Measurements from ENCODE around the gene ZC3H7A.

The ZC3H7A gene

GRCh38 chr16:11768849-11769248 is 28.2 kb downstream of the ZC3H7A start:
- DNase-seq = no peak

- DNase-seq = no peak
Observed at GRCh38 chr16:11762431-11762830, 34.6 kb downstream of the ZC3H7A start.

- DNase-seq = no peak
Observed at GRCh38 chr16:11759997-11760396, 37.1 kb downstream of the ZC3H7A start.

GRCh38 chr16:11759163-11759834 is 37.8 kb downstream of the ZC3H7A start:
- no peak for DNase-seq

GRCh38 chr16:11757671-11758545 is 39.1 kb downstream of the ZC3H7A start:
- no peak for DNase-seq

GRCh38 chr16:11756248-11756647 is 40.8 kb downstream of the ZC3H7A start:
- no peak for DNase-seq

- DNase-seq = no peak
Observed at GRCh38 chr16:11755022-11755760, 41.9 kb downstream of the ZC3H7A start.

- DNase-seq = no peak
Observed at GRCh38 chr16:11752856-11753255, 44.2 kb downstream of the ZC3H7A start.

GRCh38 chr16:11750056-11750455 is 47.0 kb downstream of the ZC3H7A start:
- no peak for DNase-seq

- DNase-seq = no peak
Observed at GRCh38 chr16:11748404-11749254, 48.4 kb downstream of the ZC3H7A start.

- no peak for DNase-seq
Observed at GRCh38 chr16:11747949-11748403, 49.1 kb downstream of the ZC3H7A start.

- DNase-seq = no peak
Observed at GRCh38 chr16:11744075-11744470, 53.0 kb downstream of the ZC3H7A start.

GRCh38 chr16:11743308-11744074 is 53.6 kb downstream of the ZC3H7A start:
- peak; percentile 34 for DNase-seq

GRCh38 chr16:11742536-11743307 is 54.3 kb downstream of the ZC3H7A start, which contains the start of gene TXNDC11:
Gene TXNDC11 (minus strand): TSS chr16:11742857. CDS start chr16:11742730, 127 bp downstream.
- peak; percentile 100 for DNase-seq

- DNase-seq = peak; percentile 68
Observed at GRCh38 chr16:11742093-11742535, 54.9 kb downstream of the ZC3H7A start.

- DNase-seq = no peak
Observed at GRCh38 chr16:11740567-11740966, 56.5 kb downstream of the ZC3H7A start.

GRCh38 chr16:11738742-11739544 is 58.1 kb downstream of the ZC3H7A start:
- no peak for DNase-seq

- no peak for DNase-seq
Observed at GRCh38 chr16:11737713-11738112, 59.3 kb downstream of the ZC3H7A start.

- DNase-seq = no peak
Observed at GRCh38 chr16:11736903-11737302, 60.2 kb downstream of the ZC3H7A start.

GRCh38 chr16:11735787-11736186 is 61.3 kb downstream of the ZC3H7A start:
- DNase-seq = no peak
